Stimulated activated effector memory CD8-positive, alpha-beta T cell treated with anti-CD3 and anti-CD28 coated beads, Interleukin-12 subunit alpha, Interleukin-12 subunit beta, amount 100 ng/mL, for 72 hours (primary cell): Measurements from ENCODE around the gene ABCC2.
"Not testable (repeated sequence)": the region's sequence is repeated elsewhere in the genome, so short reads cannot be mapped to it uniquely, and the experiment has no call there.

Source experiments
- ATAC-seq: fragments of 150-1000 bp; cut with Tn5 transposase; 2 replicates; pipeline ENCODE4 v1.10.0; 2021
- DNase-seq, 2 donors: peaks; one replicate each; pipeline ENCODE4 v3.0.0; 2021 to 2022; ENCODE audit warnings: low spot score in 2 of 2
- H3K27ac Mint-ChIP-seq: one replicate; pipeline ENCODE4 v1.8.0; 2022; ENCODE audit warnings: mild to moderate bottlenecking, mixed read lengths
- H3K36me3 Mint-ChIP-seq: one replicate; pipeline ENCODE4 v1.8.0; 2022; ENCODE audit warnings: mild to moderate bottlenecking, mixed read lengths
- H3K4me1 Mint-ChIP-seq: one replicate; pipeline ENCODE4 v1.8.0; 2022; ENCODE audit warnings: mixed read lengths
- H3K4me3 Mint-ChIP-seq: one replicate; pipeline ENCODE4 v1.8.0; 2022; ENCODE audit warnings: mild to moderate bottlenecking, mixed read lengths
- H3K9me3 Mint-ChIP-seq: one replicate; pipeline ENCODE4 v1.8.0; 2022; ENCODE audit warnings: mixed read lengths

The ABCC2 gene

GRCh38 chr10:99872367-99873162, 90.1 kb downstream of the ABCC2 start:
- DNase-seq, result no peak
- no peak overlapping the region for H3K27ac Mint-ChIP-seq
- no peak overlapping the region for H3K4me3 Mint-ChIP-seq
- H3K36me3 Mint-ChIP-seq, result peaks cover 6% of the 10 kb centered on the region
- H3K4me1 Mint-ChIP-seq, result peaks cover 18% of the 10 kb centered on the region
- no peaks in the 10 kb centered on the region for H3K9me3 Mint-ChIP-seq
- ATAC-seq, result peak; percentile 52

GRCh38 chr10:99873846-99874245, 91.4 kb downstream of the ABCC2 start:
- H3K4me3 Mint-ChIP-seq, result no peak overlapping the region
- ATAC-seq (no peak), DNase-seq (no peak)
- no peaks in the 10 kb centered on the region for H3K9me3 Mint-ChIP-seq
- H3K27ac Mint-ChIP-seq, result no peak overlapping the region
- peaks cover 18% of the 10 kb centered on the region for H3K4me1 Mint-ChIP-seq
- H3K36me3 Mint-ChIP-seq, result peaks cover 15% of the 10 kb centered on the region

GRCh38 chr10:99874341-99875085, 92.1 kb downstream of the ABCC2 start:
- Mint-ChIP-seq H3K9me3 (no peaks in the 10 kb centered on the region), H3K4me3 (no peak overlapping the region), H3K36me3 (peaks cover 21% of the 10 kb centered on the region), H3K27ac (no peak overlapping the region), H3K4me1 (peaks cover 17% of the 10 kb centered on the region)
- ATAC-seq (no peak), DNase-seq (no peak)

GRCh38 chr10:99875473-99875872, 93.0 kb downstream of the ABCC2 start:
- Mint-ChIP-seq H3K4me3 (no peak overlapping the region), H3K27ac (no peak overlapping the region), H3K9me3 (no peaks in the 10 kb centered on the region), H3K4me1 (peaks cover 7% of the 10 kb centered on the region), H3K36me3 (peaks cover 22% of the 10 kb centered on the region)
- no peak for DNase-seq
- ATAC-seq, result no peak

- Mint-ChIP-seq H3K9me3 (no peaks in the 10 kb centered on the region), H3K4me1 (no peaks in the 10 kb centered on the region), H3K27ac (no peak overlapping the region), H3K36me3 (peaks cover 43% of the 10 kb centered on the region), H3K4me3 (no peak overlapping the region)
- no peak for ATAC-seq
- no peak for DNase-seq
These were observed 97.8 kb downstream of the ABCC2 start for GRCh38 chr10:99880080-99880835.

GRCh38 chr10:99881371-99881770, 98.9 kb downstream of the ABCC2 start:
- Mint-ChIP-seq H3K27ac (no peak overlapping the region), H3K36me3 (peaks cover 49% of the 10 kb centered on the region)

GRCh38 chr10:99883523-99883922, 101.1 kb downstream of the ABCC2 start:
- Mint-ChIP-seq H3K4me1 (no peaks in the 10 kb centered on the region), H3K4me3 (no peak overlapping the region), H3K27ac (peak overlapping the region; percentile 37), H3K9me3 (no peaks in the 10 kb centered on the region), H3K36me3 (peaks cover 41% of the 10 kb centered on the region)
- ATAC-seq, result no peak
- DNase-seq, result no peak

More at GRCh38 chr10:99881371-99881770, 98.9 kb downstream of the ABCC2 start:
- Mint-ChIP-seq H3K9me3 (no peaks in the 10 kb centered on the region), H3K4me1 (no peaks in the 10 kb centered on the region), H3K4me3 (no peak overlapping the region)
- DNase-seq, result no peak
- no peak for ATAC-seq

GRCh38 chr10:99888622-99889021, 106.2 kb downstream of the ABCC2 start:
- DNase-seq, result no peak
- peaks cover 24% of the 10 kb centered on the region for H3K36me3 Mint-ChIP-seq
- no peak overlapping the region for H3K27ac Mint-ChIP-seq
- no peak for ATAC-seq
- no peak overlapping the region for H3K4me3 Mint-ChIP-seq
- no peaks in the 10 kb centered on the region for H3K4me1 Mint-ChIP-seq
- H3K9me3 Mint-ChIP-seq, result no peaks in the 10 kb centered on the region

GRCh38 chr10:99894613-99895012, 112.2 kb downstream of the ABCC2 start:
- Mint-ChIP-seq H3K4me3 (no peak overlapping the region), H3K36me3 (peaks cover 34% of the 10 kb centered on the region), H3K27ac (no peak overlapping the region), H3K9me3 (no peaks in the 10 kb centered on the region), H3K4me1 (no peaks in the 10 kb centered on the region)
- DNase-seq (no peak), ATAC-seq (no peak)

GRCh38 chr10:99895066-99895465, 112.6 kb downstream of the ABCC2 start:
- not testable (repeated sequence) for H3K9me3 Mint-ChIP-seq, DNase-seq, H3K27ac Mint-ChIP-seq, H3K4me1 Mint-ChIP-seq, H3K4me3 Mint-ChIP-seq, ATAC-seq
- H3K36me3 Mint-ChIP-seq, result peaks cover 34% of the 10 kb centered on the region

GRCh38 chr10:99895867-99896266, 113.4 kb downstream of the ABCC2 start:
- no peak for ATAC-seq
- Mint-ChIP-seq H3K27ac (no peak overlapping the region), H3K4me1 (no peaks in the 10 kb centered on the region), H3K4me3 (no peak overlapping the region), H3K9me3 (no peaks in the 10 kb centered on the region), H3K36me3 (peaks cover 34% of the 10 kb centered on the region)
- DNase-seq, result no peak
